SK-N-SH (cell line): ENCODE measurements around the gene RECK.

Source experiments
- CTCF ChIP-seq: fragments of 200-600 bp; sonication (generic); IDR thresholded peaks from 2 replicates; pipeline ENCODE4 v1.6.1; 2017; ENCODE audit warnings: antibody characterized with exemption, mild to moderate bottlenecking, moderate library complexity
- EP300 ChIP-seq, 2 experiments: IDR thresholded peaks; 2 replicates each; pipeline versions ENCODE4 v1.4.0 to v1.6.1; 2012; ENCODE audit warnings: borderline replicate concordance in 1 of 2, low read depth in 1 of 2, low read length in 1 of 2
- GATA2 ChIP-seq: sonication (generic); formaldehyde crosslinking; IDR thresholded peaks from 2 replicates; pipeline ENCODE4 v1.5.0; 2020; ENCODE audit warnings: mild to moderate bottlenecking, missing genetic modification reagents
- NRF1 ChIP-seq: IDR thresholded peaks from 2 replicates; pipeline ENCODE4 v1.6.1; 2012; ENCODE audit warnings: low read depth, mild to moderate bottlenecking, low read length
- POLR2AphosphoS5 ChIP-seq: IDR thresholded peaks from 2 replicates; pipeline ENCODE4 v1.6.1; 2012; ENCODE audit warnings: low read depth, low read length
- TAF1 ChIP-seq: IDR thresholded peaks from 2 replicates; pipeline ENCODE4 v1.6.1; 2012; ENCODE audit warnings: low read depth, mild to moderate bottlenecking, low read length, moderate library complexity, borderline replicate concordance
- TF ChIP-seq, protein P1 (sequence below): IDR thresholded peaks from 2 replicates; pipeline ENCODE4 v1.6.1; 2012; ENCODE audit warnings: mild to moderate bottlenecking, low read depth, low read length, moderate library complexity

- TF ChIP-seq POLR2AphosphoS5 (no peak), CTCF (no peak), TAF1 (no peak), NRF1 (no peak), EP300 (IDR thresholded peaks at IDR 0.05; ENCODE audit: borderline replicate concordance in 1 of 2, low read depth in 1 of 2, low read length in 1 of 2) (no peak), GATA2 (CRISPR knock-in tag) (no peak)
- TF ChIP-seq, protein P1, sequence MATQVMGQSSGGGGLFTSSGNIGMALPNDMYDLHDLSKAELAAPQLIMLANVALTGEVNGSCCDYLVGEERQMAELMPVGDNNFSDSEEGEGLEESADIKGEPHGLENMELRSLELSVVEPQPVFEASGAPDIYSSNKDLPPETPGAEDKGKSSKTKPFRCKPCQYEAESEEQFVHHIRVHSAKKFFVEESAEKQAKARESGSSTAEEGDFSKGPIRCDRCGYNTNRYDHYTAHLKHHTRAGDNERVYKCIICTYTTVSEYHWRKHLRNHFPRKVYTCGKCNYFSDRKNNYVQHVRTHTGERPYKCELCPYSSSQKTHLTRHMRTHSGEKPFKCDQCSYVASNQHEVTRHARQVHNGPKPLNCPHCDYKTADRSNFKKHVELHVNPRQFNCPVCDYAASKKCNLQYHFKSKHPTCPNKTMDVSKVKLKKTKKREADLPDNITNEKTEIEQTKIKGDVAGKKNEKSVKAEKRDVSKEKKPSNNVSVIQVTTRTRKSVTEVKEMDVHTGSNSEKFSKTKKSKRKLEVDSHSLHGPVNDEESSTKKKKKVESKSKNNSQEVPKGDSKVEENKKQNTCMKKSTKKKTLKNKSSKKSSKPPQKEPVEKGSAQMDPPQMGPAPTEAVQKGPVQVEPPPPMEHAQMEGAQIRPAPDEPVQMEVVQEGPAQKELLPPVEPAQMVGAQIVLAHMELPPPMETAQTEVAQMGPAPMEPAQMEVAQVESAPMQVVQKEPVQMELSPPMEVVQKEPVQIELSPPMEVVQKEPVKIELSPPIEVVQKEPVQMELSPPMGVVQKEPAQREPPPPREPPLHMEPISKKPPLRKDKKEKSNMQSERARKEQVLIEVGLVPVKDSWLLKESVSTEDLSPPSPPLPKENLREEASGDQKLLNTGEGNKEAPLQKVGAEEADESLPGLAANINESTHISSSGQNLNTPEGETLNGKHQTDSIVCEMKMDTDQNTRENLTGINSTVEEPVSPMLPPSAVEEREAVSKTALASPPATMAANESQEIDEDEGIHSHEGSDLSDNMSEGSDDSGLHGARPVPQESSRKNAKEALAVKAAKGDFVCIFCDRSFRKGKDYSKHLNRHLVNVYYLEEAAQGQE: no peak
Measured at GRCh38 chr9:36134761-36135505, 98.2 kb downstream of the RECK start.
